Central memory CD8-positive, alpha-beta T cell (primary cell): ENCODE data around the gene AGAP2.
"Not testable (repeated sequence)": the region's sequence is repeated elsewhere in the genome, so short reads cannot be mapped to it uniquely, and the experiment has no call there.

Experiments
- ATAC-seq: fragments of 150-1000 bp; cut with Tn5 transposase; replicated peaks from 2 replicates; pipeline ENCODE4 v1.10.0; 2022; ENCODE audit warnings: mild to moderate bottlenecking, moderate FRiP score, moderate number of reproducible peaks; ENCODE audit not compliant: poor library complexity, severe bottlenecking; ENCODE audit errors: extremely low read depth
- DNase-seq, 2 donors: peaks; one replicate each; pipeline ENCODE4 v3.0.0; 2021; ENCODE audit warnings: low spot score in 2 of 2
- H3K27ac Mint-ChIP-seq: one replicate; pipeline ENCODE4 v1.8.0; 2022; ENCODE audit warnings: low read depth, mild to moderate bottlenecking, moderate library complexity, mixed read lengths
- H3K27me3 Mint-ChIP-seq: one replicate; pipeline ENCODE4 v1.8.0; 2022; ENCODE audit warnings: mixed read lengths
- H3K36me3 Mint-ChIP-seq: one replicate; pipeline ENCODE4 v1.8.0; 2022; ENCODE audit warnings: mild to moderate bottlenecking, moderate library complexity, mixed read lengths; ENCODE audit not compliant: insufficient read depth
- H3K4me1 Mint-ChIP-seq: one replicate; pipeline ENCODE4 v1.8.0; 2022; ENCODE audit warnings: mixed read lengths
- H3K4me3 Mint-ChIP-seq: one replicate; pipeline ENCODE4 v1.8.0; 2022; ENCODE audit warnings: mild to moderate bottlenecking, moderate library complexity, mixed read lengths
- H3K9me3 Mint-ChIP-seq: one replicate; pipeline ENCODE4 v1.8.0; 2022; ENCODE audit warnings: mixed read lengths

AGAP2 gene

GRCh38 chr12:57698414-57698813, 40.1 kb downstream of the AGAP2 start:
- no peak for DNase-seq
- no peaks in the 10 kb centered on the region for H3K27me3 Mint-ChIP-seq
- peak overlapping the region; percentile 9 for H3K27ac Mint-ChIP-seq
- H3K36me3 Mint-ChIP-seq: peaks cover 32% of the 10 kb centered on the region
- no peak overlapping the region for H3K4me3 Mint-ChIP-seq
- H3K4me1 Mint-ChIP-seq: peaks cover 27% of the 10 kb centered on the region
- ATAC-seq: no peak
- H3K9me3 Mint-ChIP-seq: no peaks in the 10 kb centered on the region

- Mint-ChIP-seq H3K9me3 (no peaks in the 10 kb centered on the region), H3K27me3 (no peaks in the 10 kb centered on the region), H3K36me3 (peaks cover 26% of the 10 kb centered on the region), H3K4me1 (peaks cover 24% of the 10 kb centered on the region), H3K4me3 (no peak overlapping the region), H3K27ac (no peak overlapping the region)
- DNase-seq (no peak), ATAC-seq (no peak)
Measured at GRCh38 chr12:57697076-57697475, 41.5 kb downstream of the AGAP2 start.

GRCh38 chr12:57695770-57696432, 42.6 kb downstream of the AGAP2 start:
- no peak overlapping the region for H3K4me3 Mint-ChIP-seq
- peaks cover 23% of the 10 kb centered on the region for H3K4me1 Mint-ChIP-seq
- H3K36me3 Mint-ChIP-seq: peaks cover 23% of the 10 kb centered on the region
- ATAC-seq: no peak
- no peak overlapping the region for H3K27ac Mint-ChIP-seq
- H3K27me3 Mint-ChIP-seq: no peaks in the 10 kb centered on the region
- no peak for DNase-seq
- H3K9me3 Mint-ChIP-seq: no peaks in the 10 kb centered on the region

- Mint-ChIP-seq H3K4me1 (peaks cover 17% of the 10 kb centered on the region), H3K4me3 (no peak overlapping the region), H3K9me3 (no peaks in the 10 kb centered on the region), H3K27ac (no peak overlapping the region), H3K27me3 (no peaks in the 10 kb centered on the region), H3K36me3 (peaks cover 23% of the 10 kb centered on the region)
- DNase-seq (no peak), ATAC-seq (no peak)
Measured at GRCh38 chr12:57694459-57695019, 44.0 kb downstream of the AGAP2 start.

- peaks cover 12% of the 10 kb centered on the region for H3K4me1 Mint-ChIP-seq
- ATAC-seq (peak; percentile 98), DNase-seq (peak; percentile 83 to 96)
- H3K27ac Mint-ChIP-seq: no peak within 1 kb of the TSS
- H3K9me3 Mint-ChIP-seq: no peaks in the 10 kb centered on the region
- peaks cover 22% of the 10 kb centered on the region for H3K36me3 Mint-ChIP-seq
- H3K27me3 Mint-ChIP-seq: peaks cover 2% of the 10 kb centered on the region
- H3K4me3 Mint-ChIP-seq: no peak within 1 kb of the TSS
Measured at GRCh38 chr12:57693659-57694458, 44.7 kb downstream of the AGAP2 start, which contains the start of gene OS9. OS9 (plus strand) TSS chr12:57694132; CDS start chr12:57694162, 30 bp downstream.

GRCh38 chr12:57693317-57693658, 45.3 kb downstream of the AGAP2 start:
- peaks cover 7% of the 10 kb centered on the region for H3K4me1 Mint-ChIP-seq
- no peak for DNase-seq
- H3K4me3 Mint-ChIP-seq: no peak overlapping the region
- peaks cover 22% of the 10 kb centered on the region for H3K36me3 Mint-ChIP-seq
- peaks cover 8% of the 10 kb centered on the region for H3K27me3 Mint-ChIP-seq
- no peaks in the 10 kb centered on the region for H3K9me3 Mint-ChIP-seq
- ATAC-seq: no peak
- H3K27ac Mint-ChIP-seq: no peak overlapping the region

- peaks cover 16% of the 10 kb centered on the region for H3K27me3 Mint-ChIP-seq
- ATAC-seq (no peak), DNase-seq (no peak)
- H3K4me3 Mint-ChIP-seq: no peak overlapping the region
- peaks cover 5% of the 10 kb centered on the region for H3K4me1 Mint-ChIP-seq
- H3K27ac Mint-ChIP-seq: no peak overlapping the region
- peaks cover 18% of the 10 kb centered on the region for H3K36me3 Mint-ChIP-seq
- no peaks in the 10 kb centered on the region for H3K9me3 Mint-ChIP-seq
Measured at GRCh38 chr12:57692500-57692899, 46.0 kb downstream of the AGAP2 start.

GRCh38 chr12:57688931-57689330, 49.6 kb downstream of the AGAP2 start:
- DNase-seq (no peak), ATAC-seq (no peak)
- Mint-ChIP-seq H3K9me3 (no peaks in the 10 kb centered on the region), H3K27me3 (peaks cover 52% of the 10 kb centered on the region), H3K27ac (no peak overlapping the region), H3K36me3 (no peaks in the 10 kb centered on the region), H3K4me3 (no peak overlapping the region), H3K4me1 (no peaks in the 10 kb centered on the region)

- H3K36me3 Mint-ChIP-seq: no peaks in the 10 kb centered on the region
- H3K4me3 Mint-ChIP-seq: no peak overlapping the region
- H3K9me3 Mint-ChIP-seq: no peaks in the 10 kb centered on the region
- DNase-seq (no peak), ATAC-seq (no peak)
- H3K27ac Mint-ChIP-seq: no peak overlapping the region
- H3K27me3 Mint-ChIP-seq: peaks cover 56% of the 10 kb centered on the region
- H3K4me1 Mint-ChIP-seq: no peaks in the 10 kb centered on the region
Measured at GRCh38 chr12:57687862-57688261, 50.7 kb downstream of the AGAP2 start.

GRCh38 chr12:57679697-57680096, 58.8 kb downstream of the AGAP2 start:
- no peak for ATAC-seq
- Mint-ChIP-seq H3K27me3 (peaks cover 17% of the 10 kb centered on the region), H3K27ac (no peak overlapping the region), H3K36me3 (peaks cover 1% of the 10 kb centered on the region), H3K4me3 (no peak overlapping the region), H3K9me3 (peaks cover 6% of the 10 kb centered on the region), H3K4me1 (no peaks in the 10 kb centered on the region)
- DNase-seq: no peak

GRCh38 chr12:57677947-57678346, 60.6 kb downstream of the AGAP2 start:
- H3K36me3 Mint-ChIP-seq, H3K4me3 Mint-ChIP-seq, ATAC-seq, DNase-seq, H3K4me1 Mint-ChIP-seq, H3K27ac Mint-ChIP-seq, H3K9me3 Mint-ChIP-seq: not testable (repeated sequence)
- H3K27me3 Mint-ChIP-seq: peaks cover 19% of the 10 kb centered on the region

GRCh38 chr12:57674691-57675090, 63.9 kb downstream of the AGAP2 start:
- Mint-ChIP-seq H3K4me1 (no peaks in the 10 kb centered on the region), H3K27ac (no peak overlapping the region), H3K36me3 (no peaks in the 10 kb centered on the region), H3K4me3 (no peak overlapping the region), H3K9me3 (no peaks in the 10 kb centered on the region), H3K27me3 (peaks cover 22% of the 10 kb centered on the region)
- ATAC-seq: no peak
- DNase-seq: no peak
